Endothelial cell (in vitro differentiated cells): ENCODE measurements around the gene RAE1. TPM values are rescaled to one million over a fixed set of nuclear protein-coding genes. Genes with fewer than 3 reads are reported as not detected.
A peak's percentile ranks its signal among the peaks of the same experiment; 100 is the strongest.

ENCODE experiments used
- DNase-seq: peaks from one replicate; pipeline ENCODE4 v3.0.0; 2021; ENCODE audit warnings: low spot score
- H3K27ac Mint-ChIP-seq: one replicate; pipeline ENCODE4 v1.8.0; 2021; ENCODE audit warnings: mixed read lengths, inconsistent platforms; ENCODE audit not compliant: unreplicated experiment
- H3K27me3 Mint-ChIP-seq: one replicate; pipeline ENCODE4 v1.8.0; 2021; ENCODE audit warnings: mild to moderate bottlenecking, moderate library complexity, mixed read lengths, inconsistent platforms; ENCODE audit not compliant: unreplicated experiment
- H3K36me3 Mint-ChIP-seq: one replicate; pipeline ENCODE4 v1.8.0; 2021; ENCODE audit warnings: mild to moderate bottlenecking, low read depth, mixed read lengths, inconsistent platforms; ENCODE audit not compliant: unreplicated experiment
- H3K4me1 Mint-ChIP-seq: one replicate; pipeline ENCODE4 v1.8.0; 2021; ENCODE audit warnings: mild to moderate bottlenecking, mixed read lengths, inconsistent platforms; ENCODE audit not compliant: unreplicated experiment
- H3K4me3 Mint-ChIP-seq: one replicate; pipeline ENCODE4 v1.8.0; 2021; ENCODE audit warnings: mild to moderate bottlenecking, mixed read lengths, inconsistent platforms; ENCODE audit not compliant: unreplicated experiment
- H3K9me3 Mint-ChIP-seq: one replicate; pipeline ENCODE4 v1.8.0; 2021; ENCODE audit warnings: mixed read lengths, inconsistent platforms; ENCODE audit not compliant: unreplicated experiment
- total RNA-seq: library from RNA; stranded (reverse); fragmentation: NEBNext Ultra II Directional; extraction: Animal tissue kit (Norgen Biotek cat#: 25700); gene quantifications from one replicate; pipeline ENCODE4 v1.2.1, GENCODE V29; 2021; ENCODE audit not compliant: unreplicated experiment
- TF ChIP-seq, protein P1 (sequence below): fragments of 200-600 bp; sonication (generic); IDR thresholded peaks from one replicate; pipeline ENCODE4 v1.5.0; 2021; ENCODE audit warnings: antibody characterized with exemption; ENCODE audit not compliant: unreplicated experiment

The RAE1 gene
- total RNA-seq, 1 donor from 2014 or later: 32.1 TPM

- no peaks in the 10 kb centered on the region for H3K9me3 Mint-ChIP-seq
- DNase-seq: no peak
- no peak overlapping the region for H3K27ac Mint-ChIP-seq
- H3K27me3 Mint-ChIP-seq: peaks cover 6% of the 10 kb centered on the region
- peaks cover 7% of the 10 kb centered on the region for H3K4me1 Mint-ChIP-seq
- H3K36me3 Mint-ChIP-seq: no peaks in the 10 kb centered on the region
- TF ChIP-seq, protein P1, sequence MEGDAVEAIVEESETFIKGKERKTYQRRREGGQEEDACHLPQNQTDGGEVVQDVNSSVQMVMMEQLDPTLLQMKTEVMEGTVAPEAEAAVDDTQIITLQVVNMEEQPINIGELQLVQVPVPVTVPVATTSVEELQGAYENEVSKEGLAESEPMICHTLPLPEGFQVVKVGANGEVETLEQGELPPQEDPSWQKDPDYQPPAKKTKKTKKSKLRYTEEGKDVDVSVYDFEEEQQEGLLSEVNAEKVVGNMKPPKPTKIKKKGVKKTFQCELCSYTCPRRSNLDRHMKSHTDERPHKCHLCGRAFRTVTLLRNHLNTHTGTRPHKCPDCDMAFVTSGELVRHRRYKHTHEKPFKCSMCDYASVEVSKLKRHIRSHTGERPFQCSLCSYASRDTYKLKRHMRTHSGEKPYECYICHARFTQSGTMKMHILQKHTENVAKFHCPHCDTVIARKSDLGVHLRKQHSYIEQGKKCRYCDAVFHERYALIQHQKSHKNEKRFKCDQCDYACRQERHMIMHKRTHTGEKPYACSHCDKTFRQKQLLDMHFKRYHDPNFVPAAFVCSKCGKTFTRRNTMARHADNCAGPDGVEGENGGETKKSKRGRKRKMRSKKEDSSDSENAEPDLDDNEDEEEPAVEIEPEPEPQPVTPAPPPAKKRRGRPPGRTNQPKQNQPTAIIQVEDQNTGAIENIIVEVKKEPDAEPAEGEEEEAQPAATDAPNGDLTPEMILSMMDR: no peak
- no peak overlapping the region for H3K4me3 Mint-ChIP-seq
Measured at GRCh38 chr20:57386762-57387161, 35.7 kb downstream of the RAE1 start.

GRCh38 chr20:57387463-57387862, 36.4 kb downstream of the RAE1 start:
- Mint-ChIP-seq H3K36me3 (no peaks in the 10 kb centered on the region), H3K27ac (no peak overlapping the region), H3K27me3 (peaks cover 5% of the 10 kb centered on the region)

DNA sequence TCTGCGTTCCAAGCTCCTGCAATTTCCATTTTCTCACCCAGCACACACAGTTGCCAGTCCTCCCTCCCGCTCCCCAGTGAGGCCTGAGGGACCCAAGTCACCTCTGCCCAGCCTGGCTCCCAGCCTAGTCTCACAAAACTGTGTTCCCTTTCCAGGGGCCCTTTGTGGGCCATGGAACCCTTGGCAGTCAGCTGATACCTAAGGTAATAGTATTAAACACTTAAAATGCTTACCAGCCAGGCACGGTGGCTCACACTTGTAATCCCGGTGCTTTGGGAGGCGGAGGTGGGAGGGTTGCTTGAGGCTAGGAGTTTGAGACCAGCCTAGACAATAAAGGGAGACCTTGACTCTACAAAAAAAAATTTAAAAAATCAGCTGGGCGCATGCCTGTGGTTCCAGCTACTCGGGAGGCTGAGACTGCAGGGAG, 36.9 kb downstream of the RAE1 start:
- peaks cover 11% of the 10 kb centered on the region for H3K4me1 Mint-ChIP-seq
- TF ChIP-seq, protein P1: no peak
- no peaks in the 10 kb centered on the region for H3K36me3 Mint-ChIP-seq
- H3K4me3 Mint-ChIP-seq: no peak overlapping the region
- no peak overlapping the region for H3K27ac Mint-ChIP-seq
- H3K9me3 Mint-ChIP-seq: no peaks in the 10 kb centered on the region
- DNase-seq: no peak
- H3K27me3 Mint-ChIP-seq: peaks cover 4% of the 10 kb centered on the region

More at GRCh38 chr20:57387463-57387862, 36.4 kb downstream of the RAE1 start:
- DNase-seq: no peak
- H3K4me1 Mint-ChIP-seq: peaks cover 11% of the 10 kb centered on the region
- no peaks in the 10 kb centered on the region for H3K9me3 Mint-ChIP-seq
- TF ChIP-seq, protein P1: no peak
- no peak overlapping the region for H3K4me3 Mint-ChIP-seq

DNA sequence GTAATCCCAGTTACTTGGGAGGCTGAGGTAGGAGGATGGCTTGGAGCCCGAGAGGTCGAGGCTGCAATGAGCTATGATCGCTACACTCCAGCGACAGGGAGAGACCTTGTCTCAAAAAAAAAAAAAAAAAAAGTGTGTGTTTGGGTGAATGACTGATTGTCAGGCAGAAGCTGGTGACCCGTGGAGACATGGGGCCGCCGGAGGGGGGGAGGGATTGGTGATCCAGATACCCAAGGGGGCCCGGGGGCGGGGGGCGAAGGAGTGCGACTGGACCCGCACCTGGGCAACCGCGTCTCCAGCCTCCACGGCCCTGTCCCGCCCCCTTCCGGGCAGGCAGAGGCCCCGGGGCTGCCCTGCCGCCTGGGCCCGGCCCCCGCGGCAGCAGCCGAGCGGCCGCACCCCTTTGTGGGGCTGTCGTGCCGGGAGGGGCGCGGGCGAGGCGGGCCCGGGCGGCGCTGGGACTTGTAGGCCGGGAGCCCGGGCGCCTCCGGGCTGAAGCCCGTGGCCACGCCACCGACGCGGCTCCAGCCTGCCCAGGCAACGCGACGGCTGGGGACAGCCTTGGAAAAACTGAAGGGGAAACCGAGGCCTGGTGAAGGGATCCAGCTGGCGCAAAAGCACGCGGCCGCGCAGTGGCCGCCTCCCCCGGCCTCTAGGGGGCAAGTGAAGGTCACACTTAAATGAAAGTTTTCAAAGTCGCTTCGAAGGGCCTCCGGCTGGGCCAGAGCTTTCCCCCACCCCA, 38.1 kb downstream of the RAE1 start:
- H3K27me3 Mint-ChIP-seq: peaks cover 7% of the 10 kb centered on the region
- TF ChIP-seq, protein P1: peak; percentile 43

More for the DNA sequence above, 38.1 kb downstream of the RAE1 start:
- Mint-ChIP-seq H3K9me3 (no peaks in the 10 kb centered on the region), H3K4me3 (peak overlapping the region; percentile 74), H3K4me1 (peaks cover 22% of the 10 kb centered on the region), H3K36me3 (peaks cover 6% of the 10 kb centered on the region), H3K27ac (peak overlapping the region; percentile 30)
- peak; percentile 37 for DNase-seq
